Suprapubic skin (tissue), 4 donors: ENCODE measurements around the gene KNG1. TPM values are rescaled to one million over a fixed set of nuclear protein-coding genes. Genes with fewer than 3 reads are reported as not detected.
"Not testable (repeated sequence)": the region's sequence is repeated elsewhere in the genome, so short reads cannot be mapped to it uniquely, and the experiment has no call there.

Experiments used
- DNase-seq, 2 donors: peaks; one replicate each; pipeline ENCODE4 v3.0.0-alpha.2; 2019; ENCODE audit warnings: low spot score in 2 of 2
- H3K27ac ChIP-seq: fragments of 200-600 bp; sonication (generic); one replicate; pipeline ENCODE4 v1.5.1; 2019
- H3K27me3 ChIP-seq: fragments of 200-600 bp; sonication (generic); one replicate; pipeline ENCODE4 v1.5.1; 2019
- H3K36me3 ChIP-seq: fragments of 200-600 bp; sonication (generic); one replicate; pipeline ENCODE4 v1.5.1; 2019
- H3K4me1 ChIP-seq: fragments of 200-600 bp; sonication (generic); one replicate; pipeline ENCODE4 v1.5.1; 2019
- H3K4me3 ChIP-seq: fragments of 200-600 bp; sonication (generic); one replicate; pipeline ENCODE4 v1.5.1; 2019; ENCODE audit warnings: mild to moderate bottlenecking
- H3K9me3 ChIP-seq: fragments of 200-600 bp; sonication (generic); one replicate; pipeline ENCODE4 v1.5.1; 2019
- EP300 ChIP-seq: sonication (generic); formaldehyde crosslinking; IDR thresholded peaks from one replicate; pipeline ENCODE4 v1.6.1; 2017; ENCODE audit warnings: antibody characterized with exemption
- POLR2A ChIP-seq, 2 donors: fragments of 450-650 bp; IDR thresholded peaks; one replicate each; pipeline ENCODE4 v1.6.1; 2017; ENCODE audit warnings: antibody characterized with exemption in 2 of 2, mild to moderate bottlenecking in 2 of 2, moderate library complexity in 2 of 2
- POLR2AphosphoS5 ChIP-seq, 3 donors: sonication (generic); formaldehyde crosslinking; IDR thresholded peaks; one replicate each; pipeline ENCODE4 v1.6.1; 2017; ENCODE audit warnings: antibody characterized with exemption in 3 of 3
- WGBS: methylation state at CpG from one replicate; pipeline ENCODE4 v1.1.5; 2018; 5-methylcytosine and 5-hydroxymethylcytosine counted together
- total RNA-seq, 4 donors: library from RNA; depleted of rRNA; stranded (reverse); fragments of >200 nt; gene quantifications; one replicate each; pipeline ENCODE4 v1.1.0, GENCODE V29; 2016
- TF ChIP-seq, protein P1 (sequence below), 2 donors: fragments of 200-600 bp in 1 of 2; fragments of 450-650 bp in 1 of 2; sonication (generic) in 1 of 2; IDR thresholded peaks; one replicate each; pipeline ENCODE4 v1.5.1; 2016 to 2019; ENCODE audit warnings: antibody characterized with exemption in 2 of 2, mild to moderate bottlenecking in 1 of 2, moderate library complexity in 1 of 2

The KNG1 gene
- total RNA-seq, 4 donors from 2014 or later = 0.44 to 1.9 TPM; not detected in 2

DNA sequence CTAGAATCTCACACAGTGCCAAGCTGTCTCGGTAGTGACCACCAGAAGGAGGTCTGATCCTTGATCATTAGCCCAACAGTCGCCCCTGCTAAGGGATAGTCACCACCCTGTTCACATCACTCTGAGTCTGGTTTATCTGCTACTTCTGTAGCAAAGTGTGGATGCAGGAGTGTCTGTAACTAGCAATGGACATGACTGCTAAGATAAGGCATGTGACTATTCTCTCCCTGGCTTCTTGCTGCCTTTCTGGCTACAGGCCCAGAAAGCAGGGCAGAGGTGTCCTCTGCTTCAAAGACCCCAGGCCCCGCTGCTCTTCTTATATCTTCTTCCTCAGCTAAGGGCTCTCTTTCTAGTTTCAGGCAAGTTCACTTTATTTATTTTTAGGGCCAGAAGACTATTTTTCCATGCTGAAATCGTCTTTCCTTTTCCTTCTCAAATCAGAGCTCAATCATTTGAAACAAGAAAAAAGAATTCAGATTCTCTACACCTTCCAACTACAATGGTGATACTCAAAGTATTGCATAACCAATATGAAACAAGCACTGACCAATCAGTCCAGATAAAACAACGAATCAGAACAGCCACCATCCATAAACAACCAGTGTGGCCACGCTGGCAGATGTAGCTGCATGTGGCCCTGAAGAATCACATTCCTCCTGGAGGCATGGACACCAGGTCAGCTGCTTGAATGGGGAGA, 8.0 kb upstream of the KNG1 start:
- no peak overlapping the region for H3K4me3 ChIP-seq
- no peaks in the 10 kb centered on the region for H3K4me1 ChIP-seq
- WGBS = 76% methylated on average over 6 of the region's 6 CpGs
- no peak overlapping the region for H3K27ac ChIP-seq
- peaks cover 2% of the 10 kb centered on the region for H3K27me3 ChIP-seq
- TF ChIP-seq POLR2A (IDR thresholded peaks at IDR 0.05) = no peak
- no peak for TF ChIP-seq EP300
- TF ChIP-seq, protein P1, sequence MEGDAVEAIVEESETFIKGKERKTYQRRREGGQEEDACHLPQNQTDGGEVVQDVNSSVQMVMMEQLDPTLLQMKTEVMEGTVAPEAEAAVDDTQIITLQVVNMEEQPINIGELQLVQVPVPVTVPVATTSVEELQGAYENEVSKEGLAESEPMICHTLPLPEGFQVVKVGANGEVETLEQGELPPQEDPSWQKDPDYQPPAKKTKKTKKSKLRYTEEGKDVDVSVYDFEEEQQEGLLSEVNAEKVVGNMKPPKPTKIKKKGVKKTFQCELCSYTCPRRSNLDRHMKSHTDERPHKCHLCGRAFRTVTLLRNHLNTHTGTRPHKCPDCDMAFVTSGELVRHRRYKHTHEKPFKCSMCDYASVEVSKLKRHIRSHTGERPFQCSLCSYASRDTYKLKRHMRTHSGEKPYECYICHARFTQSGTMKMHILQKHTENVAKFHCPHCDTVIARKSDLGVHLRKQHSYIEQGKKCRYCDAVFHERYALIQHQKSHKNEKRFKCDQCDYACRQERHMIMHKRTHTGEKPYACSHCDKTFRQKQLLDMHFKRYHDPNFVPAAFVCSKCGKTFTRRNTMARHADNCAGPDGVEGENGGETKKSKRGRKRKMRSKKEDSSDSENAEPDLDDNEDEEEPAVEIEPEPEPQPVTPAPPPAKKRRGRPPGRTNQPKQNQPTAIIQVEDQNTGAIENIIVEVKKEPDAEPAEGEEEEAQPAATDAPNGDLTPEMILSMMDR (IDR thresholded peaks at IDR 0.05) = no peak
- TF ChIP-seq POLR2AphosphoS5 (IDR thresholded peaks at IDR 0.05) = no peak
- H3K36me3 ChIP-seq = no peaks in the 10 kb centered on the region
- DNase-seq = no peak
- no peaks in the 10 kb centered on the region for H3K9me3 ChIP-seq

DNA sequence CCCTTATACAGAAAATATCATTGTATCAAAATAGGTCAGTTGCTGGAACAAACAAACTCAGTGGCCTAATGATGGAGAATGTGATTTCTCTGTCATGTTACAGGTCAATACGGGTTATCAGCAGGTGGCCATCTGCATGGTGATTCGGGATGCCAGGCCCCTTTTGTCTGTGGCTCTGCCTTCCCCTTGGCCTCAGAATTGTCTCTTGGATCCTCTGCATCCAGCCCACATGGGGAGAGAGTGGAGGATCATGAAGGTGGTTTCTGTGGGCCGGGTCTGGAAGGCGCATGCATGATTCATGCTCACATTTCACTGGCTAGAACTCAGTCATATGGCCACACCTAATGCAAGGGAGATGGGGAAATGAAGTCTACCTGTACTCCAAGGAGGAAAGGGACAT, 6.5 kb upstream of the KNG1 start:
- DNase-seq, H3K36me3 ChIP-seq, H3K4me3 ChIP-seq, H3K9me3 ChIP-seq, H3K4me1 ChIP-seq, H3K27ac ChIP-seq, H3K27me3 ChIP-seq: not testable (repeated sequence)
- WGBS = 81% methylated on average over 4 of the region's 4 CpGs

DNA sequence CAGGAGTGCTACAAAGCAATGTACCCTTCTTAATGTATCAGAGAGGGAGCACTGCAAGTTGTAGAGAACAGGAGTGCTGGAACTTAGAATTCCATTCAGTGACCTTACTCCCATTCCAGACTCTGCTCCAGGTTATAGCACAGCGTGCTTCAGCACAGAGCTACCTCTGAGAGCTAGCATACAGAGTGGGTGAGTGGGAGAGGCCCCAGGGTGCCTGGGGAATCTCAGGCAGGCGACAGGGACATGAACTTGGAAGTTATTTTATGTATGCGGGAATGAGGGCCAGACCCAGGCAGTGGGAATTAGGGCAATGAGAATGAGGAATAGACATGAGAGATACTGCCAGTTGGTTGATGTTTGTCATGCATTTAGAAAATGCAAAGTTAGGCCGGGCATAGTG, 3.7 kb upstream of the KNG1 start:
- WGBS = 78% methylated on average over 4 of the region's 4 CpGs
- Histone ChIP-seq H3K27me3 (no peaks in the 10 kb centered on the region), H3K4me3 (no peak overlapping the region), H3K36me3 (no peaks in the 10 kb centered on the region), H3K4me1 (no peaks in the 10 kb centered on the region), H3K27ac (no peak overlapping the region), H3K9me3 (no peaks in the 10 kb centered on the region)
- no peak for TF ChIP-seq POLR2A (IDR thresholded peaks at IDR 0.05)
- TF ChIP-seq, protein P1 (IDR thresholded peaks at IDR 0.05) = no peak
- no peak for TF ChIP-seq EP300
- no peak for DNase-seq

DNA sequence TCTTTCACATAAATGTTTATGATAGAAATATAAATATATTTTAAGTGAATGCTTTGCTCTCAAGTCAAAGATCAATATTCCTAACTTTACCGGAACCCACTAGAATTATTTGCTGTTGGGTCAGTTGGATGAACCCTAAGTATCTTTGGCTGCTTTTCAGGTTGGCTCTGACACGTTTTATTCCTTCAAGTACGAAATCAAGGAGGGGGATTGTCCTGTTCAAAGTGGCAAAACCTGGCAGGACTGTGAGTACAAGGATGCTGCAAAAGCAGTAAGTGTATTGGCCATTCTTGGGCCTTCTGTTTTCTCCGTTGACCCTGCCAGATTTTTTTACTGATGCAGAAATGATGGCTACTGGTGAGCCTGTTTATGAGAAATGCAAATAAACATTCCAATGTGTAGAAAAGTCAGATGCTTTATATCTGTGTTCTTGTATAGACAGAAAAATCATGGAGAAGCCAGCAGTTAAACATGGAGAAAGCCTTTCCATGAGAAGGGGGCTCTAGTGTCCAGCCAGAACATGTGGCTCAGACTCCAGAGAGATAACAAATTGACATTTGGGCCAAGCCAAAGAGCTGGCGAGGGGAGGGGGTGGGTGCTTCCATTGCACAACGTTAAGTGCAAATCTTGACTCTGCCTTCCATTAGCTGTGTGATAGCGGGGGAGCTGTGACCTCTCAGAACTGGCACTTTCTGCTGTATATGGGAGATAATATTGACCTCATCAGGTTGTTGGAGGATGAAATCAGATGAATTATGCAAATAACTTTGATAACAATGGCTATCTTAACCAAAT, 3.0 kb downstream of the KNG1 start:
- H3K4me3 ChIP-seq = no peak overlapping the region
- H3K27me3 ChIP-seq = no peaks in the 10 kb centered on the region
- no peak overlapping the region for H3K27ac ChIP-seq
- H3K9me3 ChIP-seq = no peaks in the 10 kb centered on the region
- no peaks in the 10 kb centered on the region for H3K4me1 ChIP-seq
- DNase-seq = no peak
- no peaks in the 10 kb centered on the region for H3K36me3 ChIP-seq
- WGBS = 56% methylated on average over 7 of the region's 7 CpGs
- TF ChIP-seq EP300 (no peak), POLR2AphosphoS5 (IDR thresholded peaks at IDR 0.05) (no peak), POLR2A (IDR thresholded peaks at IDR 0.05) (no peak)
- TF ChIP-seq, protein P1 (IDR thresholded peaks at IDR 0.05) = no peak

DNA sequence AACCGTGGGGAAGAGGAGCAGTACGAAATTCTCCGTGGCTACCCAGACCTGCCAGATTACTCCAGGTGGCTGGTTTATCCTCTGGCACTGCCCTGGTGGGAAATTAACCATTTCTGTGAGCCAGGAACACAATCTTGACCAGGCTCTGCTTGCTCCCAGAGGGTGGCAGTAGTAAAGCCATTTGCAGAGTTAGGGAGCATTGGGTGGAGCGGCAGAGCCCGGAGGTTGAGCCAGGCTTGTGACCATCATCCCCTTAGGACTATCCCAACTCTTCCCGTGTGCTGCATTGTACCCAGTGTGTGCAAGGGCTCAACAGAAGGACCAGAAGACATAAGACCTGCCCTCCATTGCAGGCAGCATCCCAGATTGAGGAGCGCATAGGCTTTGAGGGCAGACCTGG, 5.3 kb downstream of the KNG1 start:
- H3K9me3 ChIP-seq = no peaks in the 10 kb centered on the region
- H3K27me3 ChIP-seq = no peaks in the 10 kb centered on the region
- 47% methylated on average over 7 of the region's 7 CpGs for WGBS
- no peak overlapping the region for H3K27ac ChIP-seq
- H3K36me3 ChIP-seq = no peaks in the 10 kb centered on the region
- DNase-seq = no peak
- no peak for TF ChIP-seq POLR2AphosphoS5 (IDR thresholded peaks at IDR 0.05)
- TF ChIP-seq EP300 = no peak
- no peak for TF ChIP-seq POLR2A (IDR thresholded peaks at IDR 0.05)
- TF ChIP-seq, protein P1 (IDR thresholded peaks at IDR 0.05) = no peak
- no peaks in the 10 kb centered on the region for H3K4me1 ChIP-seq
- no peak overlapping the region for H3K4me3 ChIP-seq
